Activated CD8-positive, alpha-beta T cell treated with anti-CD3 and anti-CD28 coated beads, Interleukin-2, amount 10 ng/mL, durations not matched to agents 7 days and 5 days (primary cell): Measurements from ENCODE around the gene KRTAP10-5. TPM values are rescaled to one million over a fixed set of nuclear protein-coding genes. Genes with fewer than 3 reads are reported as not detected.
"Not testable (repeated sequence)": the region's sequence is repeated elsewhere in the genome, so short reads cannot be mapped to it uniquely, and the experiment has no call there.

Experiments used
- ATAC-seq: fragments of 150-1000 bp; cut with Tn5 transposase; one replicate; pipeline ENCODE4 v1.10.0; 2021; ENCODE audit warnings: moderate library complexity
- CTCF ChIA-PET: fragments of 350-600 bp; sonication (Branson Sonifier 250); formaldehyde crosslinking; loops from one replicate; lab custom pipeline; 2021; ENCODE audit warnings: antibody characterized with exemption; lab: Charles Lee
- POLR2A ChIA-PET: fragments of 350-600 bp; sonication (Branson Sonifier 250); formaldehyde crosslinking; loops from one replicate; lab custom pipeline; 2021; ENCODE audit warnings: antibody characterized with exemption; lab: Charles Lee
- DNase-seq: peaks from one replicate; pipeline ENCODE4 v3.0.0-alpha.2; 2020
- H3K27ac Mint-ChIP-seq: one replicate; pipeline ENCODE4 v1.8.0; 2021; ENCODE audit warnings: mild to moderate bottlenecking, mixed read lengths
- H3K27me3 Mint-ChIP-seq: one replicate; pipeline ENCODE4 v1.8.0; 2021; ENCODE audit warnings: low read depth, mixed read lengths
- H3K36me3 Mint-ChIP-seq: one replicate; pipeline ENCODE4 v1.8.0; 2021; ENCODE audit warnings: low read depth, mixed read lengths
- H3K4me1 Mint-ChIP-seq: one replicate; pipeline ENCODE4 v1.8.0; 2021; ENCODE audit warnings: low read depth, mixed read lengths
- H3K4me3 Mint-ChIP-seq: one replicate; pipeline ENCODE4 v1.8.0; 2021; ENCODE audit warnings: mild to moderate bottlenecking, mixed read lengths
- H3K9me3 Mint-ChIP-seq: one replicate; pipeline ENCODE4 v1.8.0; 2022; ENCODE audit warnings: mixed read lengths; ENCODE audit not compliant: insufficient read depth
- total RNA-seq, 2 experiments: library from RNA; stranded (reverse); gene quantifications; one replicate each; pipeline ENCODE4 v1.2.3, GENCODE V29; 2021

KRTAP10-5 gene
- total RNA-seq, 2 experiments from 2014 or later = not detected

- Mint-ChIP-seq H3K9me3 (peaks cover 17% of the 10 kb centered on the region), H3K4me1 (peaks cover 12% of the 10 kb centered on the region), H3K27ac (peak overlapping the region; percentile 79), H3K27me3 (peaks cover 9% of the 10 kb centered on the region), H3K36me3 (peaks cover 3% of the 10 kb centered on the region), H3K4me3 (no peak overlapping the region)
- DNase-seq = no peak
- CTCF ChIA-PET = no interaction called here
- ATAC-seq = no peak
- POLR2A ChIA-PET = no interaction called here
These were observed 15.4 kb downstream of the KRTAP10-5 start for GRCh38 chr21:44564886-44565598.

GRCh38 chr21:44564099-44564498 lies 16.3 kb downstream of the KRTAP10-5 start:
- Mint-ChIP-seq H3K4me1 (peaks cover 12% of the 10 kb centered on the region), H3K36me3 (peaks cover 3% of the 10 kb centered on the region), H3K27ac (no peak overlapping the region), H3K9me3 (peaks cover 17% of the 10 kb centered on the region), H3K27me3 (peaks cover 14% of the 10 kb centered on the region), H3K4me3 (no peak overlapping the region)
- ChIA-PET POLR2A (no interaction called here), CTCF (no interaction called here)
- DNase-seq (no peak), ATAC-seq (no peak)

- ATAC-seq (no peak), DNase-seq (no peak)
- Mint-ChIP-seq H3K27ac (no peak within 1 kb of the TSS), H3K36me3 (no peaks in the 10 kb centered on the region), H3K4me1 (no peaks in the 10 kb centered on the region), H3K4me3 (no peak within 1 kb of the TSS), H3K27me3 (peaks cover 21% of the 10 kb centered on the region), H3K9me3 (peaks cover 17% of the 10 kb centered on the region)
- ChIA-PET POLR2A (interaction anchor here (0.7 kb wide), 1 partner anchor 176 kb away, joined by 4 read pairs; no protein-coding TSS in a partner anchor), CTCF (no interaction called here)
These were observed 21.7 kb downstream of the KRTAP10-5 start, which contains the start of gene KRTAP10-3 for GRCh38 chr21:44558695-44559094. Gene KRTAP10-3 (minus strand): TSS chr21:44558795. CDS start chr21:44558715, 80 bp downstream.

DNA sequence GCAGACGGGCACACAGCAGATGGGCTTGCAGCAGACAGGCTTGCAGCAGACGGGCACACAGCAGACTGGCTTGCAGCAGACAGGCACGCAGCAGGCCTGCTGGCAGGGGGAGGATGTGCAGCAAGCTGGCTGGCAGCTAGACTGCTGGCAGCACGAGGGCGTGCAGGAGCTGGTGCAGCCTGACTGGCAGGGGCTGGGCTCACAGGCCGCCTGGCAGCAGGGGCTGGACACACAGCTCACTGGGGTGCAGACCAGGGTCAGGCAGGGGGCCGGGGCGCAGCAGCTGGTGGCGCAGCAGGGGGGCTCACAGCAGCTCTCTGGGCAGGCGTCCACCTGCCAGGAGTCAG lies 22.1 kb downstream of the KRTAP10-5 start:
- POLR2A ChIA-PET = interaction anchor here (0.7 kb wide), 1 partner anchor 177 kb away, joined by 4 read pairs; no protein-coding TSS in a partner anchor
- ATAC-seq, CTCF ChIA-PET, H3K36me3 Mint-ChIP-seq, DNase-seq, H3K27ac Mint-ChIP-seq, H3K4me3 Mint-ChIP-seq, H3K4me1 Mint-ChIP-seq: not testable (repeated sequence)
- H3K27me3 Mint-ChIP-seq = peaks cover 21% of the 10 kb centered on the region
- peaks cover 17% of the 10 kb centered on the region for H3K9me3 Mint-ChIP-seq

GRCh38 chr21:44557491-44558328 lies 22.7 kb downstream of the KRTAP10-5 start:
- Mint-ChIP-seq H3K27me3 (peaks cover 21% of the 10 kb centered on the region), H3K27ac (no peak overlapping the region), H3K4me3 (no peak overlapping the region), H3K4me1 (no peaks in the 10 kb centered on the region), H3K9me3 (peaks cover 17% of the 10 kb centered on the region), H3K36me3 (no peaks in the 10 kb centered on the region)
- ChIA-PET CTCF (interaction anchor here (1.2 kb wide), 1 partner anchor 47 kb away, joined by 3 read pairs; no protein-coding TSS in a partner anchor), POLR2A (no interaction called here)
- peak; percentile 13 for DNase-seq
- no peak for ATAC-seq

DNA sequence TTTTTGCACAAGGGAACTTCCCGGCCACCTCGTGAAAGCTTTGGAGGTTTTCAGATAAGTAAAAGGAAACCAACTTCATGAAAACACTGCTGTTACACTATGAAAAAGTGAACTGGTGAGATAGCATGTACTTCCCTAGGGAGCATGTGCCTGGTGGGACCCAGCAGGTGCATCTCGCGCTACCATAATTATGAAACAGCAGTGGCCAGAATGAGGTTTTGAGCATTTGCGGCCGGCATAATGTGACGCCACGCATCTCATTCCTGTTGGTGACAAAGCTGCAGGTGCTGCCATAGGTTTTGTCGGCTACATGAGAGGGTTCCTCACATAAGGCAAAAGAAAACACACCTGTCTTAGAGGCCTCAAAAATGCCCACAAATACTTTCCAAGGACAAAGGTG lies 23.5 kb downstream of the KRTAP10-5 start:
- ChIA-PET POLR2A (no interaction called here), CTCF (interaction anchor here (1.2 kb wide), 1 partner anchor 46 kb away, joined by 3 read pairs; no protein-coding TSS in a partner anchor)
- Mint-ChIP-seq H3K27ac (no peak overlapping the region), H3K4me3 (no peak overlapping the region), H3K9me3 (peaks cover 9% of the 10 kb centered on the region), H3K36me3 (no peaks in the 10 kb centered on the region), H3K4me1 (no peaks in the 10 kb centered on the region), H3K27me3 (peaks cover 18% of the 10 kb centered on the region)
- ATAC-seq = no peak
- no peak for DNase-seq

- ChIA-PET POLR2A (no interaction called here), CTCF (no interaction called here)
- Mint-ChIP-seq H3K4me1 (no peaks in the 10 kb centered on the region), H3K27me3 (peaks cover 13% of the 10 kb centered on the region), H3K27ac (no peak overlapping the region), H3K36me3 (no peaks in the 10 kb centered on the region), H3K4me3 (no peak overlapping the region), H3K9me3 (no peaks in the 10 kb centered on the region)
- DNase-seq = no peak
- no peak for ATAC-seq
These were observed 25.1 kb downstream of the KRTAP10-5 start for GRCh38 chr21:44555200-44555875.

DNA sequence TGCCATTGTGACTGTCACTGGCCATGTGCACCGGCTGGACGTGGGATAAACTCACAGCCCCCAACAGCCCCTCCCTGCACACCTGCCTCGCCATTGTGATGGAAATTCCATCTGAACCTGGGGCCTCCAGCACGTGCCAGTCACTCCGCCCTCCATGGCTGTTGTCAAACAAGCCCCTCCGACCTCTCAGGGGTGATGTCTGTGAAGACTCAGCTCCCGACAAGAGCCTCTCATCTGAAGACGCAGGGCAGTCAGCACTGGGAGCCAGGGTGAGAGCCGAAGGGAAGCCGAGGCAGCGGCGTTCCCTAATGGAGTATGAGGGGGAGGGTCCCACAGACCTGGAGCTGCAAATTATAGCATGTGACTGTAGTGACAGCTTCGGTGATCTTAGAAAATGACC lies 27.7 kb downstream of the KRTAP10-5 start:
- Mint-ChIP-seq H3K27ac (no peak overlapping the region), H3K27me3 (peaks cover 2% of the 10 kb centered on the region), H3K9me3 (peaks cover 6% of the 10 kb centered on the region), H3K36me3 (peaks cover 7% of the 10 kb centered on the region), H3K4me1 (peaks cover 11% of the 10 kb centered on the region), H3K4me3 (no peak overlapping the region)
- CTCF ChIA-PET = no interaction called here
- DNase-seq (peak; percentile 9), ATAC-seq (no peak)
- POLR2A ChIA-PET = no interaction called here

DNA sequence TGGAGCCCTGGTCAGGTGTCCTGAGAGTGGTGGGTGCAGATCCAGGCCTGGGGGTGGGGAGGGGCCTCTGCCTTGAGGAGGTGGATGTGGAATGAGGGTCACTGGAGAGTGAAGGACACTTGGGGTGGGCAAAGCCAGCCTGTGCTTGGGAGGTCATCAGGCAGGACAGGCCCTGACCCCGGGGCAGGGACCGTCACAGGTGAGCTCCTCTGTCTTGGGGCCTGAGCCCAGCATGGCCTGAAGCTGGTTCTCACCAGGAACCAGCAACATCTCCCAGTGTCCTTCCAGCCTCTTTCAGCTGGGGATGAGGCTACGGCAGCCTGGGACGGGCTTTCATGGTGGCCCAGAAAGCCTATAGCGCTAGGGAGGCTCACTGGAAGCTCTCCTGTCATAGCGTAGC lies 28.3 kb downstream of the KRTAP10-5 start:
- Mint-ChIP-seq H3K27ac (no peak overlapping the region), H3K9me3 (peaks cover 11% of the 10 kb centered on the region), H3K27me3 (peaks cover 2% of the 10 kb centered on the region), H3K4me1 (peaks cover 16% of the 10 kb centered on the region), H3K4me3 (no peak overlapping the region), H3K36me3 (peaks cover 13% of the 10 kb centered on the region)
- POLR2A ChIA-PET = no interaction called here
- ATAC-seq (no peak), DNase-seq (peak; percentile 4)
- CTCF ChIA-PET = no interaction called here

DNA sequence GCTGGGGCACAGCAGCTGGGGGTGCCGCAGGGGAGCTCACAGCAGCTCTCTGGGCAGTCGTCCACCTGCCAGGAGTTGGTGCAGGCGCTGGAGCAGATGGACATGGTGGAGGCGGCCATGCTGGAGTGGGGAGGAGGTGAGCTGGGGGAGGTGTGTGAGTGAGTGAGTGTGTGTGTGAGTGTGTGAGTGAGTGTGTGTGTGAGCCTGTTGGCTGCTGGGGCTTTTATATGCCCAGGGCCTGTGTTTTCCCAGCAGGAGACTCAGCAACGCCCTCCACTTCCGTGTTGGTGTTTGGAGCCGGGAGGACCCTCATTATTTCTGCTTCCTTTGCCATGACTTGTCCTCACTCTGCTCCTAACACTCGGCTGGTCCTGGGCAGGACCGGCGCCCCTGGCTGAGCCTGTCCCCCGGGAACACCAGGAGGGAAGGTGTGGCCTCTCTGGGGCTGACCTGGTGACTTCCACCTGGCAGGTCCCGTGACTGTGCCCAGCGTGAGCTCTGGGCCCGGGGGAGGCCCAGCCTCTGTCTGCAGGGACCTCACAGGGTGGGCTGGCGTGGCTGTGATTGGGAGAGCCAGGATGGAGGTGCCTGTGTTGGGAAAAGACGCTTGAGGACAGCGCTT lies 29.0 kb downstream of the KRTAP10-5 start, which contains the start of gene KRTAP10-2:
Gene KRTAP10-2, minus strand, starts transcription at position 166 of the 622 bp plus-strand sequence. Its CDS starts 47 bp downstream, at position 119.
- Mint-ChIP-seq H3K4me3 (no peak within 1 kb of the TSS), H3K36me3 (peaks cover 20% of the 10 kb centered on the region), H3K4me1 (peaks cover 21% of the 10 kb centered on the region), H3K9me3 (peaks cover 18% of the 10 kb centered on the region), H3K27me3 (peaks cover 2% of the 10 kb centered on the region), H3K27ac (no peak within 1 kb of the TSS)
- CTCF ChIA-PET = no interaction called here
- ATAC-seq (no peak), DNase-seq (peak; percentile 16)
- POLR2A ChIA-PET = no interaction called here

DNA sequence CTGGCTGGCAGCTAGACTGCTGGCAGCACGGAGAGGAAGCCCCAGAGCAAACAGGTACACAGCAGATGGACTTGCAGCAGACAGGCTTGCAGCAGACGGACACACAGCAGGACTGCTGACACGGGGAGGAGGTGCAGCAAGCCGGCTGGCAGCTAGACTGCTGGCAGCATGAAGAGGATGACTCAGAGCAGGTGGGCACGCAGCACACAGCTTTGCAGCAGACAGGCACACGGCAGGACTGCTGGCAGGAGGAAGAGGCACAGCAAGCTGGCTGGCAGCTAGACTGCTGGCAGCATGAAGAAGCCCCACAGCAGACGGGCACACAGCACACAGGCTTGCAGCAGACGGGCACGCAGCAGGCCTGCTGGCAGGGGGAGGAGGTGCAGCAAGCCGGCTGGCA lies 29.6 kb downstream of the KRTAP10-5 start:
- Mint-ChIP-seq H3K36me3 (peaks cover 22% of the 10 kb centered on the region), H3K27me3 (peaks cover 2% of the 10 kb centered on the region), H3K4me1 (peaks cover 21% of the 10 kb centered on the region), H3K9me3 (peaks cover 20% of the 10 kb centered on the region), H3K27ac (no peak overlapping the region), H3K4me3 (no peak overlapping the region)
- CTCF ChIA-PET = no interaction called here
- no peak for ATAC-seq
- DNase-seq = no peak
- POLR2A ChIA-PET = no interaction called here
